Measurements from ENCODE around the gene EID3.

GRCh38 chr12:104328790-104329189 is 25.3 kb downstream of the EID3 start:
- TF ChIP-seq CTCF (IDR thresholded peaks at IDR 0.05; ENCODE audit: low read depth, low read length) (no peak), EZH2phosphoT487 (IDR thresholded peaks at IDR 0.05; ENCODE audit: low read depth) (no peak)
